NCI-H510A treated with DMSO at 0.1 percent for 48 hours (cell line): ENCODE data around the gene CD70.
"Not testable (repeated sequence)": the region's sequence is repeated elsewhere in the genome, so short reads cannot be mapped to it uniquely, and the experiment has no call there.

ENCODE experiments used
- DNase-seq: peaks from one replicate; lab custom pipeline; 2025; lab: John Stamatoyannopoulos, UW

CD70 gene

GRCh38 chr19:6570764-6571163 is 20.2 kb downstream of the CD70 start:
- no peak for DNase-seq

DNA sequence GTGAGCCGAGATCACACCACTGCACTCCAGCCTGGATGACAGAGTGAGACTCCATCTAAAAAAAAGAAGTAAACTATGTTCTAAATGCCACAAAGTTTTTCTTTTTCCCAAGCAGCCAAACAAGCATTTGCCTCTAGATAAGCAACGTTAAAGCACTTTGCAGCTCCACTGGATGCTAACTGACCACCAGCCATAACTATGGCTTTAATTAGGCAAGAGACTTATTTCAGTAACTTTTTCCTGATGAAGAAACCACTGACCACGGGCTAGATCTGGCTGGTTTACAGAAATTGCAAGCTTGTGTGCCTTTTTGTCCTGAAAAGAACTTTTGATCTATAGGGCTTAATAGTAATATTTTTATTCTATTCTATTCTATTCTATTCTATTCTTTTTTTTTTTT is 22.1 kb downstream of the CD70 start:
- DNase-seq = no peak

GRCh38 chr19:6568010-6568526 is 22.9 kb downstream of the CD70 start:
- DNase-seq = no peak

GRCh38 chr19:6566727-6567126 is 24.2 kb downstream of the CD70 start:
- DNase-seq = not testable (repeated sequence)

- DNase-seq = no peak
Measured at GRCh38 chr19:6564393-6564792, 26.6 kb downstream of the CD70 start.

- not testable (repeated sequence) for DNase-seq
Measured at GRCh38 chr19:6562437-6562836, 28.5 kb downstream of the CD70 start.

- no peak for DNase-seq
Measured at GRCh38 chr19:6556480-6557195, 34.3 kb downstream of the CD70 start.

GRCh38 chr19:6556043-6556449 is 34.9 kb downstream of the CD70 start:
- DNase-seq = no peak

DNA sequence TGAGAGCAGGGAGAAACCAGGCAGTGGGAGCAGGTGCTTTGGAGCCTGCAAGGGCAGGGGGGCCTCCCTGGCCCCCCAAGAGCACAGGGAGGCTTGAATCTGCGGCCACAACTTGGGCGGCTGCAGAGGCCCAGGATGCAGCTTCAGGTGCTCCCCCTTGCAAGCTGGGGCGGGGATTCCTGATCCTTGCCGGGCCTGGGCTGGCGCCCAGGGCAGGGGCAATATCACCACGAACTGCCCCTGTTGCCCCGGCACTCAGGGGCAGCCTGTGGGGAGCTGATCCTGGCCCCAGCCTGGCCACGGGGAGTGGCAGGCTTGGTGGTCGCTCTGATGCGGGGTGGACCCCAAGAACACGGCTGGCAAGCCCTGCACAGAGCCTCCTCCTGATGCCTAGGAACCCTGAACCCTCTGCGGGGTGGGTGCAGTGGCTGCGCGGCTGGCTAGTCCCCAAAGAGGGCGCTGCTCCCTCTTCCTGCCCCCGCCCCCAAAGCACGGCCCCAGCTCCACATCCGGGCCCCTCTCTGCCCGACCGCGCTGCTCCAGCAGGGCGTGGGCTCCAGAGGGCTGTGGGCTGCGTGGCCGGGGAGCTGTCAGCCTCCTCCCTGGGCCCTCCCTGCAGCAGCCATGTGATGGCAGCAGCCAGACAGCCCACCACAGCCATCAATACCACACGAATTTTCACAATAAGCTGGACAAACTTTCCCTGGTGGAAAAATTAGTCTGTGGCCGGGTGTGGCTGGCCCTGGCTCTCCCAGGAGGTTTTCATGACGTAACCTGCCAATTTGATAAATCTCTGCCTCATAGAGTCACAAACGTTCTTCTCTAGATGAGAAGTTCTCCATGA is 39.1 kb downstream of the CD70 start:
- DNase-seq = no peak

DNA sequence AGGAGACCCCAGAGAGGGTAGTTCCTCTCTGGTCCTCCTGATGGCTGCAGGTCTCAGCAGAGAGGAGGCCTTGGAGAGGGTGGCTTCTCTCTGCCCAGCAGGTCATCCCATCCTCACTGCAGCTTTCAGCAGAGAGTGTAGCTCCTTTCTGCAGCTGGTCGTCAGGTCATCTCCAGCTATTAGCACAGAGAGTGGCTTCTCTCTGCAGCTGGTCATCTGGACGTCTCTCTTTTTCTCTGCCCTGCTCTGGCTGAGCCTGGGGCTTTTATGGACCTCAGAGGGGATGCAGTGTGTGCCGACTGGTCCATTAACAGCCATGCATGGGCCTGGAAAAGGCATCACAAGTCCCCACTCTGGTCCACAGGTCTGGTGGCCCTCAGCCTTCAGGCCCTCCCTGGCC is 39.9 kb downstream of the CD70 start:
- DNase-seq = no peak

- DNase-seq = not testable (repeated sequence)
Measured at GRCh38 chr19:6550679-6551078, 40.3 kb downstream of the CD70 start.

- DNase-seq = no peak
Measured at GRCh38 chr19:6543866-6544347, 47.0 kb downstream of the CD70 start.

GRCh38 chr19:6540918-6541689 is 49.8 kb downstream of the CD70 start:
- no peak for DNase-seq

- no peak for DNase-seq
Measured at GRCh38 chr19:6539514-6539913, 51.4 kb downstream of the CD70 start.
